ENCODE measurements around the gene SCARB1. TPM values are rescaled to one million over a fixed set of nuclear protein-coding genes. Genes with fewer than 3 reads are reported as not detected.

Gene SCARB1
- polyA plus RNA-seq, 6 donors from 2014 or later, result 4.1 to 20.8 (median 12.1) TPM

GRCh38 chr12:124752437-124753227 lies 111.0 kb downstream of the SCARB1 start:
- Mint-ChIP-seq H3K4me3 (no peak overlapping the region), H3K27ac (no peak overlapping the region), H3K4me1 (peaks cover 6% of the 10 kb centered on the region in 3 donors), H3K9me3 (peaks cover 0 to 6% (median 3%) of the 10 kb centered on the region in 7 donors), H3K36me3 (peaks cover 0 to 4% of the 10 kb centered on the region in 2 donors), H3K27me3 (peaks cover 28 to 47% (median 43%) of the 10 kb centered on the region in 3 donors)
- DNase-seq (no peak), ATAC-seq (ENCODE audit: low read depth in 2 of 2) (no peak)

- H3K4me1 Mint-ChIP-seq, result peaks cover 6 to 9% (median 6%) of the 10 kb centered on the region in 3 donors
Observed at GRCh38 chr12:124751654-124752355, 111.9 kb downstream of the SCARB1 start.

GRCh38 chr12:124750787-124751471 lies 112.7 kb downstream of the SCARB1 start:
- DNase-seq, result no peak
- Mint-ChIP-seq H3K4me3 (no peak overlapping the region), H3K4me1 (peaks cover 11 to 16% (median 12%) of the 10 kb centered on the region in 3 donors), H3K27me3 (peaks cover 30 to 55% (median 38%) of the 10 kb centered on the region in 3 donors), H3K9me3 (peaks cover 0 to 6% (median 1%) of the 10 kb centered on the region in 7 donors), H3K27ac (no peak overlapping the region), H3K36me3 (no peaks in the 10 kb centered on the region)
- no peak for ATAC-seq (ENCODE audit: low read depth in 2 of 2)

More at GRCh38 chr12:124751654-124752355, 111.9 kb downstream of the SCARB1 start:
- ATAC-seq (ENCODE audit: low read depth in 2 of 2) (no peak), DNase-seq (no peak)
- no peak overlapping the region for H3K4me3 Mint-ChIP-seq
- no peaks in the 10 kb centered on the region for H3K36me3 Mint-ChIP-seq
- peaks cover 27 to 47% (median 39%) of the 10 kb centered on the region in 3 donors for H3K27me3 Mint-ChIP-seq
- peaks cover 0 to 6% (median 3%) of the 10 kb centered on the region in 7 donors for H3K9me3 Mint-ChIP-seq
- H3K27ac Mint-ChIP-seq, result no peak overlapping the region

DNA sequence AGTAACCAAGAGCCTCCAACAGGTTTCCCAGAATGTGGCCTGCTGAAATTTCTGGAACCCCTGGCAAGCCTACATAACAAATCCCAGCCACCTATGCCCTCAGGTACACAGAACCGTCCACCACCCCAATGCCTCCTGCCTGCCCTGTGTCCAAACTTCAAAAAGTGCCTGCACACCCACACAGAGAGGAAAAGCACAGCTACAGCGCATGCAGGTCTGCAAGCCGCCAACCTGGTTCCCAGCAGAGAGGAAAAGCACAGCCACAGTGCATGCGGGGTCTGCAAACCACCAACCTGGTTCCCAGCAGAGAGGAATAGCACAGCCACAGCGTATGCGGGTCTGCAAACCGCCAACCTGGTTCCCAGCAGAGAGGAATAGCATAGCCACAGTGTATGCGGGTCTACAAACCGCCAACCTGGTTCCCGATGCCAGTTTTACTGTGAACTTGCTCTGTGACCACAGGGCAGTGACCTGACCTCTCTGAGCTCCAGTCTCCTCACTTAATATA lies 113.5 kb downstream of the SCARB1 start:
- Mint-ChIP-seq H3K9me3 (peaks cover 0 to 6% (median 1%) of the 10 kb centered on the region in 7 donors), H3K27me3 (peaks cover 29 to 55% (median 38%) of the 10 kb centered on the region in 3 donors)
- no peak for ATAC-seq (ENCODE audit: low read depth in 2 of 2)

GRCh38 chr12:124749725-124750124 lies 113.9 kb downstream of the SCARB1 start:
- Mint-ChIP-seq H3K36me3 (no peaks in the 10 kb centered on the region), H3K27me3 (peaks cover 33 to 55% (median 38%) of the 10 kb centered on the region in 3 donors), H3K4me1 (peaks cover 10 to 16% (median 13%) of the 10 kb centered on the region in 3 donors), H3K27ac (no peak overlapping the region), H3K9me3 (peaks cover 0 to 6% (median 1%) of the 10 kb centered on the region in 7 donors), H3K4me3 (no peak overlapping the region)
- DNase-seq, result no peak
- no peak for ATAC-seq (ENCODE audit: low read depth in 2 of 2)

More for the DNA sequence above, 113.5 kb downstream of the SCARB1 start:
- H3K4me1 Mint-ChIP-seq, result peaks cover 12 to 17% (median 15%) of the 10 kb centered on the region in 3 donors
- DNase-seq, result no peak
- H3K36me3 Mint-ChIP-seq, result no peaks in the 10 kb centered on the region
- H3K27ac Mint-ChIP-seq, result no peak overlapping the region
- no peak overlapping the region for H3K4me3 Mint-ChIP-seq

GRCh38 chr12:124747426-124748161 lies 116.1 kb downstream of the SCARB1 start:
- Mint-ChIP-seq H3K4me1 (peaks cover 10 to 14% (median 13%) of the 10 kb centered on the region in 3 donors), H3K36me3 (no peaks in the 10 kb centered on the region), H3K9me3 (peaks cover 0 to 1% (median 0%) of the 10 kb centered on the region in 7 donors), H3K27ac (no peak overlapping the region), H3K27me3 (peaks cover 29 to 57% (median 51%) of the 10 kb centered on the region in 3 donors), H3K4me3 (no peak overlapping the region)
- no peak for DNase-seq
- no peak for ATAC-seq (ENCODE audit: low read depth in 2 of 2)

DNA sequence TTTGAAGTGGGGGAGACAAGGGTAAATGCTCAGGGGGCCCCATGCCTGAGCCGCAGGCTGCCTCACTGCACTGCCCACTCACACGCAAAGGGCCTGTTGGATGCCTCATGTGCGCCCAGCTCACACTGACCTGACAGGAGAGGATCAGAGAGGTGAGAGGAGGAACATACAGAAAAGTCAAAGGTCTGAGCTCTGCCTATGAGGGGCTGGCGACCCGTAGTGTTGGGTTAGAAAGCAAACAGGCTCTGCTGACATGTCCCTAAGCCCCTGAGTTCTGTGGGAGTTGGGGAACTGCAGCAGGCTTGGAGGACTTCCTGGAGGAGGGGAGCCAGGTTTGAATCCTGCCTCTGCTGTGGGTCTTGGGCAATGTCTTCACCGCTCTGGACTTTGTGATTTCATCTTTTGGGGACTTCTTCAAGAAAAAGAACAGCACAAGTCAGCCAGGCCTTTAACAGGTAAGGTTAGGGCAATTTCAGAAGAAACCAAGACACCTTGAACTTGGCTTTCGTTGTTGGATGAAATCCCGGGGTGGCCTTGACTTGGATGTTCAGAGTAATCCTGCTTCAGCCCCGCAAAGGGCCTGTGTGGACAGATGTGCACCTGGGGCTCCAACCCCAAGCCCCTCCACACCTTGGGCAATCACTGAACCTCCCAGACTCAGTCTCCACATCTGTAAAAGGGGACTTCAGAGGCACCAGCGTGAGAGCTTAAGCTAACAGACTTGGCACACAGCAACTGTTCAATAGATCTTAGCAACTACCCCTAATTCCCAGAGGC lies 116.8 kb downstream of the SCARB1 start:
- Mint-ChIP-seq H3K27ac (no peak overlapping the region), H3K27me3 (peaks cover 29 to 62% (median 52%) of the 10 kb centered on the region in 3 donors), H3K4me3 (no peak overlapping the region)

DNA sequence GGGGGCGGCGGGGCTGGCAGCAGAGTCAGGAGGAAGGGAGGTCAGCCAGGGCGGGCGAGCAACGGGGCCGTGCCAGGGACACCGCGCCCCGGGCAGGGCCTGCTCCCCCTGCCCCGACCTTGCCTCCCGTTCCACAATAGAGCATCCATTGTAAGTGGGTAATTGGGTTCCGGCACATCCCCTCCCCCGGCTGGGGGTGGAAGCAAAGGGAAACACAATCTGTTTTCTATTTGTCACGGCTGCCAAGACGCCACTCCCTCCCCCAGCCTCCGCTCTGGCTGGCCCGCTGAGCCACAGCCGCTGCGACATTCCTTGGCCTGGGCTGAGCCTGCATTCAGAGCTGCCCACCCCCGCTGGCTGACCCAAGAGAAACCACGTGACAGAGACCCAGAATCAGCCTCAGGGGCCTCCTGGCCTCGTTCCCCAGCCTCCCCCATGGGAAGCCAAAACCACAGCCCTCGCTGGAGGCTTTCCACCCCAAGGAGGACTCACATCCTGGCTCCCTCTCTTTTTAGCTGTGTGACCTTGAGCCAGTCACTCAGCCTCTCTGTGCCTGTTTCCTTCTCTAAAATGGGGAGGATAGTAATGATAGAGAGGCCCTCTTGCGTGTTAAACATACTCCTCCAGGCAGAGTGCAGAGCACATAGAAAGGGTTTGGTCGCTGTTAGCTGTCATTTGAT lies 117.6 kb downstream of the SCARB1 start:
- Mint-ChIP-seq H3K27ac (peak overlapping the region in 1 of 6 donors; percentile 66), H3K9me3 (peaks cover 0 to 2% (median 0%) of the 10 kb centered on the region in 7 donors), H3K36me3 (no peaks in the 10 kb centered on the region), H3K4me1 (peaks cover 10 to 14% (median 13%) of the 10 kb centered on the region in 3 donors), H3K4me3 (peak overlapping the region in 5 of 8 donors; percentile 5 to 55 (median 41)), H3K27me3 (peaks cover 29 to 63% (median 52%) of the 10 kb centered on the region in 3 donors)
- ATAC-seq (ENCODE audit: low read depth in 2 of 2) (peak in 1 of 2 donors; percentile 20), DNase-seq (no peak)

More for the DNA sequence above, 116.8 kb downstream of the SCARB1 start:
- peaks cover 10 to 14% (median 13%) of the 10 kb centered on the region in 3 donors for H3K4me1 Mint-ChIP-seq
- no peaks in the 10 kb centered on the region for H3K36me3 Mint-ChIP-seq
- H3K9me3 Mint-ChIP-seq, result no peaks in the 10 kb centered on the region
- DNase-seq (no peak), ATAC-seq (ENCODE audit: low read depth in 2 of 2) (no peak)

DNA sequence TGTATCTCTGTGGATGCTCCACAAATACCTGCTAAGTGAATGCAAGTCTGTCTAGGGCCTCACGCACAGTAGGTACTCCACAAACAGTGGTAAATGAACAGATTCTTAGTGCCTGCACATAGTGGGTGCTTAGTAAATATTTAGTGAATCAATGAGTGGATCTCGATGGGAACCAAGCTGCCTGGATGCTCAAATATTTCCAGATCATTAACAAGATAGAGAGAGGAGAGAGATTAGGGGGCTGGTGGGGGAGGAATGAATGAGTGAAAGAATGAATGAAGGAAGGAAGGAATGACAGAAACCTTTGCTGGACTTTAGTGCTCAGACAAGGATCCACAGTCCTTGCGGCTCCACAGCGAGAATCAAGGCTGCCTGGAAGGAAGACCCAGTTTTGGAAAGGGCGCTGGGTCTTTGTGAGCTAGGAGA lies 118.2 kb downstream of the SCARB1 start:
- no peak for DNase-seq
- Mint-ChIP-seq H3K27me3 (peaks cover 30 to 66% (median 56%) of the 10 kb centered on the region in 3 donors), H3K4me1 (peaks cover 10 to 14% (median 13%) of the 10 kb centered on the region in 3 donors), H3K9me3 (peaks cover 0 to 2% (median 0%) of the 10 kb centered on the region in 7 donors), H3K4me3 (peak overlapping the region in 4 of 8 donors; percentile 6 to 64 (median 39)), H3K27ac (no peak overlapping the region), H3K36me3 (no peaks in the 10 kb centered on the region)
- ATAC-seq (ENCODE audit: low read depth in 2 of 2), result no peak

DNA sequence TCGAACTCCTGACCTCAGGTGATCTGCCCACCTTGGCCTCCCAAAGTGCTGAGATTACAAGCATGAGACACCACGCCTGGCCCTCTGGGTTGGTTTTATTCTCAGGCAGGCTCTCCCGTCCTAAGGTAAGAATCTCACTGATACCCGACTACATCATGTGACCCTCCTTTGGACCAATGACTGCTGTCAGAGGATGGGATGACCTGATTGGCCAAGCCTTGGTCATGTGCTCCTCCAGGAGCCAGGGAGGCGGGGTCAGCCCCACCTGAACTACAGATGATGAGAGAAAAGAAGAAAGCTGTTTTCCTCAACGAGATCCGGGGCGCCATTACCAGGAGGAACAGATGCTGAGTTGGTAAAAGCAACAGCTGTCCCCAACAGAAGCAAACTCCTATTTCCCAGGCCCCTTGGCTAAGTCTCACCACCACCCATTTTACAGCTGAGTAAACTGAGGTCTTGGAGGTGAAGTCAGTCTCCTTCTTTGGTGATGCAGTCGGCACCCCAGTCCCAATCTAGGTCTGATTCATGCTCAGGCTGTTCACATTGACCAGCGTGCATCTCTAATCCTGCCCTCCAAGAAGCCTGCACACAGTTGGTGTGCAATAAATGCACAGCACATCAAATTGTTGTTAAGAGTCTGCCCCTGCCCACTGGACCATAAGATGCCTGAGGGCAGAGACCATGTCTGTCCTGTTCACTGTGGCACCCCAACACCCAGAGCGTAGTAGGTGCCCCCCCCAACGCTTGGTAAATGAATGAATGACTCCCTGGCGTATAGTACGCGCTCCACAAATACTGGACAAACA lies 118.8 kb downstream of the SCARB1 start:
- no peak overlapping the region for H3K27ac Mint-ChIP-seq
- H3K36me3 Mint-ChIP-seq, result no peaks in the 10 kb centered on the region
- no peak for DNase-seq
- peaks cover 36 to 72% (median 62%) of the 10 kb centered on the region in 3 donors for H3K27me3 Mint-ChIP-seq
- peaks cover 10 to 14% (median 13%) of the 10 kb centered on the region in 3 donors for H3K4me1 Mint-ChIP-seq
- peaks cover 0 to 2% (median 0%) of the 10 kb centered on the region in 7 donors for H3K9me3 Mint-ChIP-seq
- H3K4me3 Mint-ChIP-seq, result peak overlapping the region in 2 of 8 donors; percentile 6 to 70
- no peak for ATAC-seq (ENCODE audit: low read depth in 2 of 2)

DNA sequence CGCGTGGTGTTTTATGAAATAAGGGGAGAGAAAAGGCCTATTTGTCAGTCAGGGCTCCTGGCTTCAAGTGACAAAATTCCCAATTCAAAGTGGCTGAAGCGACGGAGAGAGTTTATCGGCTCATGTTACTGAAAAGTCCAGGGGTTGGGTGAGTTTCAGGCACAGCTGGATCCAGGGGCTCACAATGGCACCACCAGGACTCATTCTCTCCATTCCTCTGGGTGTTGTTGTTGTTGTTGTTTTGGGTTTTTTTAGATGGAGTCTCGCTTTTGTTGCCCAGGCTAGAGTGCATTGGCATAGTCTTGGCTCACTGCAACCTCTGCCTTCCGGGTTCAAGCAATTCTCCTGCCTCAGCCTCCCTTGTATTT lies 119.4 kb downstream of the SCARB1 start:
- DNase-seq (no peak), ATAC-seq (ENCODE audit: low read depth in 2 of 2) (no peak)
- Mint-ChIP-seq H3K36me3 (no peaks in the 10 kb centered on the region), H3K4me1 (peaks cover 10 to 14% (median 13%) of the 10 kb centered on the region in 3 donors), H3K4me3 (no peak overlapping the region), H3K27ac (no peak overlapping the region), H3K9me3 (peaks cover 0 to 2% (median 0%) of the 10 kb centered on the region in 7 donors), H3K27me3 (peaks cover 37 to 78% (median 65%) of the 10 kb centered on the region in 3 donors)

Data from naive B cell (primary cell).